Activated naive CD8-positive, alpha-beta T cell treated with anti-CD3 and anti-CD28 coated beads for 36 hours (primary cell): Measurements from ENCODE around the gene KRTAP19-8. TPM values are rescaled to one million over a fixed set of nuclear protein-coding genes. Genes with fewer than 3 reads are reported as not detected.

Experiments
- DNase-seq: peaks from one replicate; pipeline ENCODE4 v3.0.0; 2021
- H3K27ac Mint-ChIP-seq: one replicate; pipeline ENCODE4 v1.8.0; 2022; ENCODE audit warnings: mild to moderate bottlenecking, moderate library complexity, mixed read lengths
- H3K27me3 Mint-ChIP-seq: one replicate; pipeline ENCODE4 v1.8.0; 2022; ENCODE audit warnings: mild to moderate bottlenecking, mixed read lengths
- H3K36me3 Mint-ChIP-seq: one replicate; pipeline ENCODE4 v1.8.0; 2021; ENCODE audit warnings: mild to moderate bottlenecking, mixed read lengths
- H3K4me1 Mint-ChIP-seq: one replicate; pipeline ENCODE4 v1.8.0; 2021; ENCODE audit warnings: mixed read lengths
- H3K4me3 Mint-ChIP-seq: one replicate; pipeline ENCODE4 v1.8.0; 2022; ENCODE audit warnings: mild to moderate bottlenecking, moderate library complexity, mixed read lengths
- H3K9me3 Mint-ChIP-seq: one replicate; pipeline ENCODE4 v1.8.0; 2022; ENCODE audit warnings: mixed read lengths
- total RNA-seq, 2 experiments: library from RNA; stranded (reverse); gene quantifications; one replicate each; pipeline ENCODE4 v1.2.3, GENCODE V29; 2021

Gene KRTAP19-8, protein sequence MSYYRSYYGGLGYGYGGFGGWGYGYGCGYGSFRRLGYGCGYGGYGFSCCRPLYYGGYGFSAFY
- not detected for total RNA-seq

GRCh38 chr21:31038376-31038775 is at the start of gene KRTAP19-8:
TSS of gene KRTAP19-8 (minus strand) at chr21:31038476. CDS start at chr21:31038443, 33 bp downstream.
- Mint-ChIP-seq H3K27me3 (peaks cover 25% of the 10 kb centered on the region), H3K27ac (no peak within 1 kb of the TSS), H3K36me3 (no peaks in the 10 kb centered on the region), H3K4me1 (no peaks in the 10 kb centered on the region), H3K4me3 (no peak within 1 kb of the TSS), H3K9me3 (peaks cover 3% of the 10 kb centered on the region)
- no peak for DNase-seq

- Mint-ChIP-seq H3K27ac (no peak overlapping the region), H3K27me3 (peaks cover 6% of the 10 kb centered on the region), H3K9me3 (peaks cover 2% of the 10 kb centered on the region), H3K36me3 (peaks cover 2% of the 10 kb centered on the region), H3K4me1 (peaks cover 1% of the 10 kb centered on the region), H3K4me3 (peak overlapping the region; percentile 30)
- DNase-seq = no peak
These were observed 49.6 kb upstream of the KRTAP19-8 start for GRCh38 chr21:31087639-31088473.

DNA sequence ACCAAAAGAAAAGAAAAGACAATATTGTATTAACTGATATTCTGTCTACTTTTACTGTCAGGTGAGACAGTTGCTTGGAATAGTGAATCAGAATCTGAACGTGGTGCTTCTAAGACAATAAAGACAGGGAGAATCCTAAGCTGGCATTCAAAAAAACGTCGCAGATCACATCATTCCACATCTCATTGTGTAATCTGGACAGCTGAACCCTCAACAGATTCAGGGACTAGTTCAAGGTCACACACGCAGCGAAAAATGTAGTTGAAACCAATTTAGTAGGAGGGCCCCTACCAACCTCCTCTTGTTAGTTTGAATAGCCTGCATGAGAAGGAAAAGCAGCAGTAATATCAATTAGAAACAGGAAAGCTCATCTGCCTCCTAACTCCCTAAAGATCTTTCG is 46.4 kb upstream of the KRTAP19-8 start:
- Mint-ChIP-seq H3K4me3 (no peak overlapping the region), H3K27me3 (peaks cover 6% of the 10 kb centered on the region), H3K4me1 (peaks cover 1% of the 10 kb centered on the region), H3K36me3 (peaks cover 2% of the 10 kb centered on the region), H3K9me3 (peaks cover 2% of the 10 kb centered on the region), H3K27ac (no peak overlapping the region)
- DNase-seq = no peak

DNA sequence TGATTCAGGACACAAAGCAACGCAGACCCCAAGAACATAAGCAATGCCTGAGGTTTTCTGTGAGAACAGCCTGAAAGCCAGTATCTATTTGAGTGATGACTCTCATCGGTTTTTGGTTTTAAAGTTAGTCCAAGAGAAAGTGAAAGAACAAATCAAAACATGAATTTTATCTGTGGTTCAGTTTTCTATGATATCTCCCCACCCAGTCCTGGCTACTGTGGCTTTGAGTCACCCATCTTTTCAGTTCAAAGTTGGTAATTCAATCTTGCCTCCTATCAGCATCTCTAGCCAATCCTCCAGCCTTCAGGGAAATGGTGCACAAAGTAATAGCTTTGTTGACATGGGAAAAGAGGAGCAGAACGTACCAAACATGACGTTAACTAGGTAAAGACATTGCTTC is 40.5 kb upstream of the KRTAP19-8 start:
- peaks cover 5% of the 10 kb centered on the region for H3K4me1 Mint-ChIP-seq
- H3K27me3 Mint-ChIP-seq = peaks cover 4% of the 10 kb centered on the region
- H3K9me3 Mint-ChIP-seq = no peaks in the 10 kb centered on the region
- no peak for DNase-seq
- H3K27ac Mint-ChIP-seq = no peak overlapping the region
- H3K36me3 Mint-ChIP-seq = no peaks in the 10 kb centered on the region
- no peak overlapping the region for H3K4me3 Mint-ChIP-seq

DNA sequence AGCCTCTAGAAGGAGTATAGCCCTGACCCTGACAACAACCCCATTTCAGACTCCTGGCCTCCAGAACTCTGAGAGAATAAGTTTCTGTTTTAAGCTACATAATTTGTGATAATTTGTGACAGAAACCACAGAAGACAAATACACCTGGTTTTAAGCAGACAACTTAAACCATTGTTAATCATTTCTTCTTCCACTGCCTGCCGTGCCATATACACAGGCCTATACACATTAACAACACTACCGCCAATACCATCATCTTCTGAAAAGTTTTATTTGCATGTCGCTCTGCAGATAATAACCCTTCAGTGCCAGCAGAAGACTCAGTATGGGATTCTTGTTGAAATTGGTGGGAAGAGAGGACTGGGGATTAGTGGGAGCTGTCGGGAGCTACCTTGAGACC is 39.9 kb upstream of the KRTAP19-8 start:
- no peaks in the 10 kb centered on the region for H3K36me3 Mint-ChIP-seq
- H3K27me3 Mint-ChIP-seq = peaks cover 4% of the 10 kb centered on the region
- no peak overlapping the region for H3K27ac Mint-ChIP-seq
- DNase-seq = no peak
- peaks cover 5% of the 10 kb centered on the region for H3K4me1 Mint-ChIP-seq
- H3K4me3 Mint-ChIP-seq = no peak overlapping the region
- no peaks in the 10 kb centered on the region for H3K9me3 Mint-ChIP-seq

- Mint-ChIP-seq H3K9me3 (no peaks in the 10 kb centered on the region), H3K27ac (no peak overlapping the region), H3K36me3 (no peaks in the 10 kb centered on the region), H3K4me1 (peaks cover 5% of the 10 kb centered on the region), H3K27me3 (peaks cover 4% of the 10 kb centered on the region), H3K4me3 (no peak overlapping the region)
- no peak for DNase-seq
These were observed 37.6 kb upstream of the KRTAP19-8 start for GRCh38 chr21:31075848-31076247.

DNA sequence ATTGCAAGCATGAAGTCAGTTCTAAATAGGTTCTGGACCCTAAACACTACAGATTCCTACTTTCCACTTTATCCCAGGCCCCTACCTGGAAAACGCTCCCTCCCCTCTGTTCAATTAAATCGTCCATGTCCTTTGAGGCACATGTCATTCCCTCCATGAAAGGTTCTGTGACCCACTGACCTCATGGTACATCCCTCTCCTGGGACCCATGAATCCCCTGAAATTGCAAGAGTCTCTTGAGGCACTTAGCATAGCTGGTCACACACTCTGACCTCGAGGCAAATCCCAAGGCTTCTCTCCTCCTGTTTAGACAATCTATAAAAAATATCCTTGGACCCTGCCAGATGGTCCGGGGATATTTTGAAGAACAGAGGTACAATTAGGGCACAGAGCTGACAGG is 34.3 kb upstream of the KRTAP19-8 start:
- Mint-ChIP-seq H3K36me3 (no peaks in the 10 kb centered on the region), H3K4me3 (no peak overlapping the region), H3K4me1 (no peaks in the 10 kb centered on the region), H3K9me3 (no peaks in the 10 kb centered on the region), H3K27ac (no peak overlapping the region), H3K27me3 (peaks cover 12% of the 10 kb centered on the region)
- DNase-seq = no peak

DNA sequence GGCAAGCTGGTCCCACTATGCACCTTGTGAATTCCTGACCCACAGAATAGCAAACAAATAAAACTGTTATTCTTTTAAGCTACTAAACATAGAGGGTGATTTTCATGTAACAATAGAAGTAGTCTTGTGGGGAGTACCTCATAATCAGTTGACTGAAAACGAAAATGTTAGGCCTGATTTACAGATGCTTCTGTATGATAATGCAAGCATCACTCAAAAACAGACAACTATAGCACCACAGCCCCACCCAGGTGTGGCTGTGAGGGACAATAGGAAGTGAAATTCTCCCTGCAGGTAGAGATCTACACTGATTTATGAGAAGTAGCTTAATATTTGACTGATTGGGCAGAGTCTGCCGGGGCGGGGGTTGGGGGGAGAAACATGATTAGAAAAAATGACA is 26.5 kb upstream of the KRTAP19-8 start:
- Mint-ChIP-seq H3K27ac (no peak overlapping the region), H3K9me3 (no peaks in the 10 kb centered on the region), H3K36me3 (no peaks in the 10 kb centered on the region), H3K4me1 (no peaks in the 10 kb centered on the region), H3K4me3 (no peak overlapping the region), H3K27me3 (peaks cover 5% of the 10 kb centered on the region)
- DNase-seq = no peak

DNA sequence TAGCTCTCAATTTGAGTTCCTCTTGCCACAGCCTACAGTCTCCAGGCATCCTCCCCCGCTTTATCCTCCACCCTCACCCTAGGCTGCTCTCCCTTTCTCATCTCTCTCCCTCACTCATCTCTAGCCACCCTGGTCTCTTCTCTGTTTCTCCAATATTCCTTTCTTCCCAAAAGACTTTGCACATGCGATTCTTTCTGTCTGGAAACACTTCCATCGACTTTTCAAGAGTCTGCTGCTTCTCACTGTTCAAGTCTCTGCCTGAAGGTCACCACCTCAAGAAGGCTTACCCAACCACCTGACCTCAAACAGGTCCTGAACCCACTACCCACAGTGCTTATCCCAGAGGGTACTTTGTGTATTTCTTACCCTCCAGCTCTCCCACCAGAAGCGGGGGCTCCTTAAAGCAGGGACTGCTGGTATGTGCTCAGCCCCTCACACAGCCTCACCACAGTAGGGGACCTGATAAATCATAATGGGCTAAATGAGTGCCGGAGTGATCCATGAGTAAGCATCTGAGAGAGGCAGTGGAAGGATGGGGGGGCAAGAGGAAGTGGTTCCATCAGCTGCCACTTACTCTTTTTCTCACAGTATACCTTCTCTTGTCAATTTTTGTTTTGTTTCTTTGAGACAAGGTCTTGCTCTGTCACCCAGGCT is 14.3 kb upstream of the KRTAP19-8 start:
- peaks cover 5% of the 10 kb centered on the region for H3K9me3 Mint-ChIP-seq
- H3K27ac Mint-ChIP-seq = no peak overlapping the region
- no peak for DNase-seq
- no peaks in the 10 kb centered on the region for H3K36me3 Mint-ChIP-seq
- no peaks in the 10 kb centered on the region for H3K27me3 Mint-ChIP-seq
- H3K4me1 Mint-ChIP-seq = no peaks in the 10 kb centered on the region
- H3K4me3 Mint-ChIP-seq = no peak overlapping the region

GRCh38 chr21:31050577-31051157 is 12.4 kb upstream of the KRTAP19-8 start:
- H3K27me3 Mint-ChIP-seq = no peaks in the 10 kb centered on the region
- H3K4me3 Mint-ChIP-seq = no peak overlapping the region
- H3K4me1 Mint-ChIP-seq = no peaks in the 10 kb centered on the region
- H3K36me3 Mint-ChIP-seq = no peaks in the 10 kb centered on the region
- DNase-seq = no peak
- no peaks in the 10 kb centered on the region for H3K9me3 Mint-ChIP-seq
- no peak overlapping the region for H3K27ac Mint-ChIP-seq

- no peaks in the 10 kb centered on the region for H3K4me1 Mint-ChIP-seq
- no peak overlapping the region for H3K27ac Mint-ChIP-seq
- no peaks in the 10 kb centered on the region for H3K9me3 Mint-ChIP-seq
- no peak for DNase-seq
- no peaks in the 10 kb centered on the region for H3K27me3 Mint-ChIP-seq
- no peaks in the 10 kb centered on the region for H3K36me3 Mint-ChIP-seq
- H3K4me3 Mint-ChIP-seq = no peak overlapping the region
These were observed 7.6 kb upstream of the KRTAP19-8 start for GRCh38 chr21:31045841-31046240.

GRCh38 chr21:31043471-31043870 is 5.2 kb upstream of the KRTAP19-8 start:
- DNase-seq = no peak
- Mint-ChIP-seq H3K9me3 (no peaks in the 10 kb centered on the region), H3K4me3 (no peak overlapping the region), H3K4me1 (no peaks in the 10 kb centered on the region), H3K27ac (no peak overlapping the region), H3K27me3 (peaks cover 4% of the 10 kb centered on the region), H3K36me3 (no peaks in the 10 kb centered on the region)

DNA sequence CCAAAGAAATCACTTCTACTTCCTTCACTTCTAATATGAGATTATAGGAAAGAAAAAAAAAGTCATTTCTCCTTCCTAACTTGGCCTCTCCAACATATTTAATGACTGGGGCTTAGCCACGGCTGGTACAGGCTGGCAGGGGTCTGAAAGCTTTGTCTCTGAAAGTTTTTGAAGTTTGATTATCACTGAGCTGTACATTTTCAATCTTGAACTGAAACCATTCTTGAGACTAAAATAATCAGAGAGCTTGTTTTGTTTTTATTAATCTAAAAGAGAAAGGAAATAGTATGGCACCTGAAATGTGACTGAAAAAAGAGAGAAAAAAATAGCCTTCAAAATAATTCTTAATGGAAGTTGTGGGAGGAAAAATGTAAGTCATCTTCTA is 3.8 kb upstream of the KRTAP19-8 start:
- Mint-ChIP-seq H3K9me3 (no peaks in the 10 kb centered on the region), H3K4me3 (no peak overlapping the region), H3K27ac (no peak overlapping the region), H3K4me1 (no peaks in the 10 kb centered on the region), H3K27me3 (peaks cover 9% of the 10 kb centered on the region), H3K36me3 (no peaks in the 10 kb centered on the region)
- DNase-seq = no peak

DNA sequence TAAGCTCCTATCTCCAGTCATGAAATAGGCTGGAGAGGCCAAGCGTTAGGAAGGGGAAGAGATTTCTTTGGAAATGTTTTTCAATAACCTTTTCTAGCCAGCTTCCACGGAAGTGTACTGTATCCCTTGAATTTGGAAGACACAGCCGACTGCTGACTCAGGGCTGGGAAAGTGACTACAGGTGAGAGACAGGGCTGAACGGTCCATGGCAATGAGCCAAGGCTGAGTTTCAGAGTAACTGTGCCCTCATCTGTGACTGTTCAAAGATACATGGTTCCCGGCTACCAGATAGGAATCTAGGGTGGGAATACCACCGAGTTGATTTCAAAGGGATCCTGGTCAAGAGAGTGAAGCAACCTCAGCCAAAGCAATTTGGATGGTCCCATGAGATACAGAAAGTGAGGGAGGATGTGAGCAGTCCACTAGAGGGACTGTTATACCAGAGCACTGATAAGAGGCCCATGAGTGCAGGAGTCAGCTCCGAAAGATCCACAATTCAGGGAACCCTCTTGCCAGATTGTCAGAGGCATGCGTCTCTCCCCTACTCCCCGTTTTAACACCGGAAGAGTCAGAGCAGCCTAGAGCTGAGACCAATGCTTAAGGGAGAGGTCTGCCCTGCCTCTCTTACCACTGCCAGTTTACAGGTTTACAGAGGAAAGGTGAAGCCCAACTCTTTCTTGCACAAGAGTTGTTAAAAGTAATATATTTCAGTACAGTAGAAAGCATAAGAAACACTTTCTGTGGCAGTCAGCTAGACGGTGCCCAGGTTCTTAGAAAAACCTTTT is 3.2 kb upstream of the KRTAP19-8 start:
- H3K4me1 Mint-ChIP-seq = no peaks in the 10 kb centered on the region
- H3K27me3 Mint-ChIP-seq = peaks cover 12% of the 10 kb centered on the region
- H3K27ac Mint-ChIP-seq = no peak overlapping the region

GRCh38 chr21:31034378-31034777 is 3.9 kb downstream of the KRTAP19-8 start:
- Mint-ChIP-seq H3K27ac (no peak overlapping the region), H3K9me3 (peaks cover 3% of the 10 kb centered on the region), H3K36me3 (no peaks in the 10 kb centered on the region), H3K4me1 (no peaks in the 10 kb centered on the region), H3K4me3 (no peak overlapping the region), H3K27me3 (peaks cover 35% of the 10 kb centered on the region)
- DNase-seq = no peak

More for the DNA sequence above, 3.2 kb upstream of the KRTAP19-8 start:
- no peak for DNase-seq
- Mint-ChIP-seq H3K36me3 (no peaks in the 10 kb centered on the region), H3K9me3 (no peaks in the 10 kb centered on the region), H3K4me3 (no peak overlapping the region)
